Globus pallidus (tissue), 1 donor: ENCODE measurements around the gene PUS7.
"Not testable (repeated sequence)": the region's sequence is repeated elsewhere in the genome, so short reads cannot be mapped to it uniquely, and the experiment has no call there.

Experiments used
- DNase-seq: peaks from one replicate; pipeline ENCODE4 v3.0.0-alpha.2; 2015; ENCODE audit warnings: low spot score

The PUS7 gene

DNA sequence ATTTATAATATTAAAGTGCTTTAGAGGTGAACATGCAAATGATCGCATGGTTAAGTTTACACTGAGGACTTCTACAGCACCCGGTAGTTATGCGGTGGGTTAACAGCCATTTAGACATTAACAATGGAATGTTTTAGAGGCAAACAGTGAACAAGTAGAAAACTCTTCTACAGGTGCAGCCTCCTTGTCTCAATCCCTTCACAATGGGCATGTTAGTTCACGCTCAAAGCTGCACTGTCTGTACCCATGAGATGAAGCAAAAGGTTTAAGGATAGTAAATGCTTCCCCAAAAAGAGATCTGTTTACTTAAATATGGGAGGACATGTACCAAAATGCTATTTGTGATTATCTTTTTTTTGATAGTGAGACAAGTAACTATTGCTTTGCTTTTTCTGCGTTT, 25.1 kb downstream of the PUS7 start:
- no peak for DNase-seq

GRCh38 chr7:105496521-105496920, 25.6 kb downstream of the PUS7 start:
- DNase-seq = no peak

GRCh38 chr7:105493923-105494315, 28.2 kb downstream of the PUS7 start:
- no peak for DNase-seq

DNA sequence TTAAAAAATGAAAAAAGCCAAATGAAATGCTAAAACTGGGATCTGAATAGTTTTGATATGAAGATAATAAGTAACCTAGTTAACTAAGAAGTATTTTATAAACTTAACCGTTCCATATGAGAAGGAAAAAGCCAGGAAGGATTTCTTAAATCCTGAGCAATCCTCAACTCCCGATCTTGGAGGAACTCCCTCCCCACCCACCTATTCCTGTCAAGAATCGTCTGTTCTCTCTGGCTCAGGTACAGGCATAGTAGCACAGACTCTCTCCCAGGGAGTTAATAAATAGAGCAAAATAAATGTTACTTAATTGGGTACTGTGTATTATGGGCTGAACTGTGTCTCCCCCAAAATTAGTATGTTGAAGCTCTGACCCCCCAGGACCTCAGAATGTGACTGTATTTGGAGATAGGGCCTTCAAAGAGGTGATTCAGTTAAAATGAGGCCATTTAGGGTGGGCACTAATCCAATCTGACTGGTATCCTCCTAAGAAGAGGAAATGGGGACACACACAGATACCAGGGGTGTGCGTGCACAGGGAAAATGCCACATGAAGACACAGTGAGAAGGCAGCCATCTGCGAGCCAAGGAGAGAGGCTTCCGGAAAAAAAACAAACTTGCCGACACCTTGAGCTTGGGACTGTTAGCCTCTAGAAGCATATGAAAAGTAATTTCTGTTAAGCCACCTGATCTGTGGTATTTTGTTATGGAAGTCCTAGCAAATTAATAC, 28.7 kb downstream of the PUS7 start:
- DNase-seq = no peak

GRCh38 chr7:105489409-105489808, 32.7 kb downstream of the PUS7 start:
- no peak for DNase-seq

DNA sequence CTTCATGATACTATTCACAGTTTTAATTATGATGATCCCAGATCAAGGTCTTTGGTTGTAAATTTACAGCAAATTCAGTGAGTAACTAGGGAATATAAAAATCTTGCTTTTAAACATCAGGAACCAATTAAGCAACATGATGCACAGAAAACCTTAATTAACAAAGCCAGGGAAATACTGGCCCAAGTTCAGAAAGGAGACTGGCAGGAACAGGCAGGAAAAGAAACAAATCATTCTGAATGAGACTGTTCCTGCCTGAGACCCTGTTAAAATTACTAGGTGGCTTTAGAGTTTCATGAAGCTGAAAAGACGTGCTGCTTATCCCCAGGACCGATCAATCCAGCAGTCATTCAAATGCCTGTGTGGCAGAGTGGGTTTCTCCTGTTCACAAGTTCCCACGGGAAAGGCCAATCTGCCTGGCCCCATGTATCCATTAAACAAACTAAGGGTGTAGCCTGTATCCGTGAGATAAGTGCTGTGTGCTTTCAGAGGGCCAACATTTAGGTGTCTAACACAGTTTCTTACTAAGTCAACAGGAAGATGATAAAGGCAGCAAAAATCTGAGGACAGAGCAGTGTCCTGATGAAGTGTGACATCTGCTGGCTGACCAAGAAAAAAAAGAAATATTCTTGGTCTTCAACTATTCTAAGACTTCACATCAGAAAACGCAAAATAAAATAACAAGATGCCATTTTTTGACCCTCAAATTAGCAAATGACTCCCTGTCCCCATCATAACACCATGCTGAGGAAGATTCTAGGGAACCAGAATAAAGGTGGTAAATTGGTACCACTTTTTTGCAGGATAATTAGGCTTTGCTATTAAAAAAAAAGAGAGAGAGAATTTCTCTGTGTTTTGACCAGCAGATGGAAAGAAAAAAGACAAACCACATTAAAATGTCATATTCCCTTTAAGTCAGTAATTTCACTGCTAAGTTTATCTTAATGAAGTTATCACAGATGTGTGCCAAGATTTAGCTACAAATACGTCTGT, 34.2 kb downstream of the PUS7 start:
- peak; percentile 52 for DNase-seq

- DNase-seq = no peak
Measured at GRCh38 chr7:105480931-105481330, 41.1 kb downstream of the PUS7 start.

DNA sequence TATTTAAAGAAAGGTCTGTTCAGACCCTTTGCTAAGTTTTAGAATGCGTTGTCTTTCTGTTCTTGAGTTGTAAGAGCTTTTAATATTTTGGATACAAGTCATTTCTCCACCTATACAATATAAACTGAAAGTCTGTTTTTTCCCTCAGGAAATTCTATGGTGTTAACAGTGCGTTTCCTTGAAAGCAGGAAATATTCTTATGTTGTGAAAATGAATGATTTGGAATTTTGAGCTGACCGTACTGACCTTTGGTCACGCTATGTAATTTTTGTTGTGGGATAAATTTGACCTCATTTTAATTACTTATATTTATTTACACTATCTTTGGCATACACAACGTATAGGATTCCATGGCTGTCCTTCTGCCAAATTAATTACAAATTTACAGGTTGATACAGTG, 43.5 kb downstream of the PUS7 start:
- DNase-seq = no peak

DNA sequence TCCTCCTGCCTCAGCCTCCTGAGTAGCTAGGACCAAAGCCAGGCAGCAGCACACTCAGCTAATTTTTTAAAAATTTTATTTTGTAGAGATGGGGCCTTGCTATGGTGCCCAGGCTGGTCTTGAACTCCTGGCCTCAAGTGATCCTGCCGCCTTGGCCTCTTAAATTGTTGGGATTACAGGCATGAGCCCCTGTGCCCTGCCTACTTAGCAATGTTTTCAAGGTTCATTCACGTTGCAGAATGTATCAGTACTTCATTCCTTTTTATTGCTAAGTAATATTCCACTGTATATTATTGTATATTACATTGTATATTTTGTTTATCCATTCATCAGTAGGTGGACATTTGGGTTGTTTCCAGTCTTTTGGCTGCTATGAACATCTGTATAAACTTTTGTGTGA, 44.2 kb downstream of the PUS7 start:
- DNase-seq = no peak

GRCh38 chr7:105474045-105474444, 48.0 kb downstream of the PUS7 start:
- no peak for DNase-seq

GRCh38 chr7:105473163-105473562, 48.9 kb downstream of the PUS7 start:
- DNase-seq = no peak

DNA sequence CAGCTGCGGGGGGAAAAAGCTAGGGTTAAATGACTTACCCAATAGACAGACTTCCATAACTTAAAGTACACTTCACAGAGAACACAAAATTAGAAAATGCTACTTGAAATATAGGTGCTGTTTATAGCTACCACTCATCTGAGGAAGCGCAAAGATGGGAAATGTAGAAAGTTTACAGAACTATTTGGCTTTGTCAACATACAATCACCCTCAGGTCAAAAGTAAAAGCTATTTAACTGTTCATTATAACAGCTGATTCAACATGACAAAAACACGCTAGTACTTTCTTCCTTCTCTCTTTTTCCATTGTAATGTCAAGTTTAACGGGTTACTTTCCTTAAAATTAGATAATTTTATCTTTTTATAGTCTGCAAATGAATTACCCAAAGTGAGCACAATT, 51.2 kb downstream of the PUS7 start:
- DNase-seq = no peak

- no peak for DNase-seq
Measured at GRCh38 chr7:105470090-105470489, 52.0 kb downstream of the PUS7 start.

DNA sequence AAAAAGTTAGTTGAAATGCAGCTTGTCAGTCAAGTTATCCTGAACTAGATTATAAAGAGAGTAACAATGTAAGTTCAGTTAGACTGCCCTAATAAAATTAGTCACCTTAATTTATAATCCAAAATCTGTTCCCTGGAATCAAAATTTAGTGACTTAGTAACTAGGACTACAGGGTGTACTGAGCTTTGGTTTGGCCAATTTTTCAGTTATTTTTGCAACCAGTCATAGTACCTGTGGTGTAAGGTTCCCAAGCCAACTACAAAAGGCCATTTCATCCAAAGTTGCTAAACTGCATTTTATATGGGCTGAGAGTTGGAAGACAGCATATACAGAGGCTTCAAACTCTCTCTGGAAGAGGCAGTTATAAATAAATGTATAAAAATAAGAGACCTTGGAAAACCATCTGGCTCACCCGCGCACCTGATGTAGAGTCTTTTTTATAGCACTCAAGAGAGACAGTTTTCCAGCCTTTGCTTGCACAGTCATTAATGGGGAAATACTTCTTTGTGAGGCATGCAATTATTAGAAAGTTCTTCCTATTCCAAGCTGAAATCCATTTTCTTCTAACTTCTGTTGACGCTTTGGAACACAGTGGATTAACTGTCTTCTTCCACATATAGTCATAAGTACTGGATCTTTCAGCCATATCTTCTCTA, 59.2 kb downstream of the PUS7 start:
- no peak for DNase-seq

- DNase-seq = no peak
Measured at GRCh38 chr7:105461518-105461917, 60.6 kb downstream of the PUS7 start.

DNA sequence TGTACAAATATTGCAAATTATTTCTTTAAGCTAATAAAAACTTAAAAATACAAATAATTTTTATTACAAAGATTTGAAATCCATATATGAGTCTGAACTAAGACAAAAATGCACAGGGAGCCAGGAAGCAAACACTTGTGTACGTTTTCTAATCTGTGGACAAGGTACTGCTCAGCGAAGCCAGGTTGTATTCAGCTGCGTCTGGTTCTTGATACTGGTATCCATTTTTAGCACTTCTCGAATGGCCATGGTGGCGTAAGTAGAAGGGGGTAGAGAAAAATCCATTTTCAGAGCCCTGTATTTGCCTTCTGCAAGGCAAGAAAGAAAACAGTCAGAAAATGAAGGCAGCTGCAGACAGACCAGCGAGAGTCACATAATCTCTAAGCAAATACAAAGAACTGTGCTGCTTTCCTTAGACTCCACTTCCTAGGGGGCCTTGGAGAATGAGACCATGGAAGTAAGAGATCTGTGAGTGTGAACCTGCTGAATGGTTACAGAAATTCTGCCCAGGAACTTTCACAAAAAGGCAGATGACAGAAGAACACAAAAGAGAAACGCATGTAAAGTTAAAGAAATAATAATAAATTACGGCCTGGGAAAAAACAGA, 64.3 kb downstream of the PUS7 start:
- DNase-seq = no peak

GRCh38 chr7:105454921-105455320, 67.2 kb downstream of the PUS7 start:
- DNase-seq = peak; percentile 35

DNA sequence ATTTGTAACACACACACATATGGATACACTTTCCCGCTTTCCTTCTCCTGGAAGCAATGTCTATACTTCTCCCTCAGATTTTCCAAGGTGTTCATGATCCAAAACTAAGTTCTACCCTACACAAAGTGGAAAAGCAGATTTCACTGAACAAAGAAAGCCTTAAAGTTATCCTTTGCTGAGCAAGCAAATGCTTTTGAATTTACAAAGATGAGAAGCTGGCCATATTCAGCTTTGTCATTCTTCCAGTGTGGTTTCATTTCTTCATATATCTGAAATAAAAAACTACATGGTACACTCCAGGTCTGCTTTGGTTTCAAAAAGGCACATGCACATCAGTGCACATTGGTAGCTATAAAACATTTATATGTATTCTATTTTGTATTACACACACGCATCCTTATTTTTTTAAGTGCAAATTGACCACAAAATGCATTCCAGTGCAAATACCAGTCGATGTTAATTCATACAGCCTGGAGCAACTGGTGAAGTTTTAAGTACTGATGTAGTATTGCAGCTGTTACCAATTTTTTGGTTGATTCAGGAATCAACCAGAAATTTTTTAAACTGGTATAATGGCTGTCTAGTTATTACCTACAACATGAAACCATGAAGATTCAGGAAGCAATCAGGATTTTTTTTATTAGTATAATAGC, 67.8 kb downstream of the PUS7 start:
- DNase-seq = no peak

DNA sequence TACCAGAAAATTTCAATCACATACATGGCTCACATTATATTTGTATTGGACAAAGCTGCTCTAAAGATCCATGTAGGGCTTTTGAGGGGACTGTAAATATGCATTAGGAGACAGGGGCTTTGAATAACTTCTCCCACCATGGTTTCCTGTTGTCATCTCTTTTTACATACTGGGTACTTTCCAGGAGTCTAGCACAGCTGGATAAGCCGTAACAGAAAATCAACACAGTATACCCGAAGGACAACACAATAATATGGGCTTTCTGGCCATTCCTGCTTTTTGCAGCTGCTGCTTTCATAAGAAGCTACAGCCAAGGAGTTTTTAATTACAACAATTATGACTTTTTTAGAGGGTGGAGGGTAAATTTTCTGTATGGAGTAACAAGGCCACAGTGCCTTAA, 70.0 kb downstream of the PUS7 start:
- no peak for DNase-seq

- DNase-seq = not testable (repeated sequence)
Measured at GRCh38 chr7:105450870-105451269, 71.2 kb downstream of the PUS7 start.

GRCh38 chr7:105450177-105450861, 71.8 kb downstream of the PUS7 start:
- no peak for DNase-seq
